Measurements from ENCODE around the gene COPZ2. TPM values are rescaled to one million over a fixed set of nuclear protein-coding genes. Genes with fewer than 3 reads are reported as not detected.

Gene COPZ2
- total and polyA plus RNA-seq, 9 of the 15 experiments (the other 6 are each of a cell fraction or from before 2014, with no cell fraction given) = 0.22 to 0.49 TPM; not detected in 7

DNA sequence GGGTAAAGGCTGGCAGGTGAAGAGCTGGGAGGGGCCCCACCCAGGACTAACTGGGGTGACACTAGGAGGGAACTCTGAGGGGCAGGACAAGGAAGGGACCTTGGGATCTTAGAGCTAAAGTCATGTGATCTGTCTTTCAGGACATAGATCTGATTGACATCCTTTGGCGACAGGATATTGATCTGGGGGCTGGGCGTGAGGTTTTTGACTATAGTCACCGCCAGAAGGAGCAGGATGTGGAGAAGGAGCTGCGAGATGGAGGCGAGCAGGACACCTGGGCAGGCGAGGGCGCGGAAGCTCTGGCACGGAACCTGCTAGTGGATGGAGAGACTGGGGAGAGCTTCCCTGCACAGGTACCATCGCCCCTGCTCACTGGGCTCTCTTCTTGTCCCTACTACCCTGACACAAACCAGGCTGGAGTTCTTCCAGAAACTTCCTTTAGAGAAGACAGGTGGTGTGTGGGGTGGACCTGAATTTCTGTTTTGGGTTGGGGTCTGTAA is 18.7 kb upstream of the COPZ2 start (continued):
- TF ChIP-seq ZC3H8 (IDR thresholded peaks at IDR 0.05) = no peak
- no peak for TF ChIP-seq NR4A1 (CRISPR knock-in tag; IDR thresholded peaks at IDR 0.05)
- TF ChIP-seq NR4A1 (tag; IDR thresholded peaks at IDR 0.05) = no peak; the same call in 1 of the 2 replicates
- TF ChIP-seq ZNF785 (CRISPR knock-in tag; IDR thresholded peaks at IDR 0.05) = no peak
- TF ChIP-seq, protein P1, sequence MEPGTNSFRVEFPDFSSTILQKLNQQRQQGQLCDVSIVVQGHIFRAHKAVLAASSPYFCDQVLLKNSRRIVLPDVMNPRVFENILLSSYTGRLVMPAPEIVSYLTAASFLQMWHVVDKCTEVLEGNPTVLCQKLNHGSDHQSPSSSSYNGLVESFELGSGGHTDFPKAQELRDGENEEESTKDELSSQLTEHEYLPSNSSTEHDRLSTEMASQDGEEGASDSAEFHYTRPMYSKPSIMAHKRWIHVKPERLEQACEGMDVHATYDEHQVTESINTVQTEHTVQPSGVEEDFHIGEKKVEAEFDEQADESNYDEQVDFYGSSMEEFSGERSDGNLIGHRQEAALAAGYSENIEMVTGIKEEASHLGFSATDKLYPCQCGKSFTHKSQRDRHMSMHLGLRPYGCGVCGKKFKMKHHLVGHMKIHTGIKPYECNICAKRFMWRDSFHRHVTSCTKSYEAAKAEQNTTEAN (CRISPR knock-in tag; IDR thresholded peaks at IDR 0.05) = no peak
- TF ChIP-seq SOX6 (IDR thresholded peaks at IDR 0.05) = no peak
- TF ChIP-seq PBX2 (CRISPR knock-in tag; IDR thresholded peaks at IDR 0.05; ENCODE audit: low read depth) = no peak
- TF ChIP-seq PBX2 (tag; conservative IDR thresholded peaks at IDR 0.05; ENCODE audit: low read depth) = no peak
- TF ChIP-seq GABPA (tag; conservative IDR thresholded peaks at IDR 0.05; ENCODE audit: low read depth) = peak; percentile 26; the same call in 1 of the 2 replicates
- TF ChIP-seq, protein P2, sequence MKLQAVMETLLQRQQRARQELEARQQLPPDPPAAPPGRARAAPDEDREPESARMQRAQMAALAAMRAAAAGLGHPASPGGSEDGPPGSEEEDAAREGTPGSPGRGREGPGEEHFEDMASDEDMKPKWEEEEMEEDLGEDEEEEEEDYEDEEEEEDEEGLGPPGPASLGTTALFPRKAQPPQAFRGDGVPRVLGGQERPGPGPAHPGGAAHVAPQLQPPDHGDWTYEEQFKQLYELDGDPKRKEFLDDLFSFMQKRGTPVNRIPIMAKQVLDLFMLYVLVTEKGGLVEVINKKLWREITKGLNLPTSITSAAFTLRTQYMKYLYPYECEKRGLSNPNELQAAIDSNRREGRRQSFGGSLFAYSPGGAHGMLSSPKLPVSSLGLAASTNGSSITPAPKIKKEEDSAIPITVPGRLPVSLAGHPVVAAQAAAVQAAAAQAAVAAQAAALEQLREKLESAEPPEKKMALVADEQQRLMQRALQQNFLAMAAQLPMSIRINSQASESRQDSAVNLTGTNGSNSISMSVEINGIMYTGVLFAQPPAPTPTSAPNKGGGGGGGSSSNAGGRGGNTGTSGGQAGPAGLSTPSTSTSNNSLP (IDR thresholded peaks at IDR 0.05; ENCODE audit: borderline replicate concordance, low read depth, low read length) = no peak
- TF ChIP-seq PTRF (tag; IDR thresholded peaks at IDR 0.05) = no peak
- no peak for TF ChIP-seq ZNF79 (CRISPR knock-in tag; IDR thresholded peaks at IDR 0.05; ENCODE audit: low read depth)
- TF ChIP-seq, protein P3, sequence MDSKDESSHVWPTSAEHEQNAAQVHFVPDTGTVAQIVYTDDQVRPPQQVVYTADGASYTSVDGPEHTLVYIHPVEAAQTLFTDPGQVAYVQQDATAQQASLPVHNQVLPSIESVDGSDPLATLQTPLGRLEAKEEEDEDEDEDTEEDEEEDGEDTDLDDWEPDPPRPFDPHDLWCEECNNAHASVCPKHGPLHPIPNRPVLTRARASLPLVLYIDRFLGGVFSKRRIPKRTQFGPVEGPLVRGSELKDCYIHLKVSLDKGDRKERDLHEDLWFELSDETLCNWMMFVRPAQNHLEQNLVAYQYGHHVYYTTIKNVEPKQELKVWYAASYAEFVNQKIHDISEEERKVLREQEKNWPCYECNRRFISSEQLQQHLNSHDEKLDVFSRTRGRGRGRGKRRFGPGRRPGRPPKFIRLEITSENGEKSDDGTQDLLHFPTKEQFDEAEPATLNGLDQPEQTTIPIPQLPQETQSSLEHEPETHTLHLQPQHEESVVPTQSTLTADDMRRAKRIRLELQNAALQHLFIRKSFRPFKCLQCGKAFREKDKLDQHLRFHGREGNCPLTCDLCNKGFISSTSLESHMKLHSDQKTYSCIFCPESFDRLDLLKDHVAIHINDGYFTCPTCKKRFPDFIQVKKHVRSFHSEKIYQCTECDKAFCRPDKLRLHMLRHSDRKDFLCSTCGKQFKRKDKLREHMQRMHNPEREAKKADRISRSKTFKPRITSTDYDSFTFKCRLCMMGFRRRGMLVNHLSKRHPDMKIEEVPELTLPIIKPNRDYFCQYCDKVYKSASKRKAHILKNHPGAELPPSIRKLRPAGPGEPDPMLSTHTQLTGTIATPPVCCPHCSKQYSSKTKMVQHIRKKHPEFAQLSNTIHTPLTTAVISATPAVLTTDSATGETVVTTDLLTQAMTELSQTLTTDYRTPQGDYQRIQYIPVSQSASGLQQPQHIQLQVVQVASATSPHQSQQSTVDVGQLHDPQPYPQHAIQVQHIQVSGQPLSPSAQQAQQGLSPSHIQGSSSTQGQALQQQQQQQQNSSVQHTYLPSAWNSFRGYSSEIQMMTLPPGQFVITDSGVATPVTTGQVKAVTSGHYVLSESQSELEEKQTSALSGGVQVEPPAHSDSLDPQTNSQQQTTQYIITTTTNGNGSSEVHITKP (IDR thresholded peaks at IDR 0.05; ENCODE audit: partially characterized antibody) = no peak
- no peak for TF ChIP-seq PHTF2 (CRISPR knock-in tag; IDR thresholded peaks at IDR 0.05)
- no peak for TF ChIP-seq CTBP1 (IDR thresholded peaks at IDR 0.05; ENCODE audit: borderline replicate concordance)
- TF ChIP-seq E4F1 (CRISPR knock-in tag; IDR thresholded peaks at IDR 0.05; ENCODE audit: borderline replicate concordance) = no peak
- no peak for TF ChIP-seq ZNF551 (CRISPR knock-in tag; IDR thresholded peaks at IDR 0.05)
- no peak for TF ChIP-seq FOXA1 (IDR thresholded peaks at IDR 0.05; ENCODE audit: borderline replicate concordance)

Data from K562 (cell line).